Measurements from ENCODE around the gene ABHD17C. TPM values are rescaled to one million over a fixed set of nuclear protein-coding genes. Genes with fewer than 3 reads are reported as not detected.

The ABHD17C gene
- total RNA-seq, 4 donors from 2014 or later: 1.1 to 4.3 (median 2.1) TPM

- no peak for DNase-seq (ENCODE audit: low spot score)
- ATAC-seq (ENCODE audit: low FRiP score): no peak
- no peak for TF ChIP-seq CTCF (IDR thresholded peaks at IDR 0.05)
Measured at GRCh38 chr15:80709542-80709941, 14.4 kb downstream of the ABHD17C start.

GRCh38 chr15:80710635-80711554 is 15.8 kb downstream of the ABHD17C start:
- ATAC-seq (ENCODE audit: low FRiP score) (no peak), DNase-seq (ENCODE audit: low spot score) (no peak)
- no peak for TF ChIP-seq CTCF (IDR thresholded peaks at IDR 0.05)

- no peak for TF ChIP-seq CTCF (IDR thresholded peaks at IDR 0.05)
- no peak for ATAC-seq (ENCODE audit: low FRiP score)
- DNase-seq (ENCODE audit: low spot score): no peak
Measured at GRCh38 chr15:80711886-80712285, 16.8 kb downstream of the ABHD17C start.

- no peak for TF ChIP-seq CTCF (IDR thresholded peaks at IDR 0.05)
- no peak for ATAC-seq (ENCODE audit: low FRiP score)
- no peak for DNase-seq (ENCODE audit: low spot score)
Measured at GRCh38 chr15:80712956-80713355, 17.8 kb downstream of the ABHD17C start.

- TF ChIP-seq CTCF (IDR thresholded peaks at IDR 0.05): no peak
- DNase-seq (ENCODE audit: low spot score) (no peak), ATAC-seq (ENCODE audit: low FRiP score) (no peak)
Measured at GRCh38 chr15:80721476-80721875, 26.4 kb downstream of the ABHD17C start.

- DNase-seq (ENCODE audit: low spot score) (no peak), ATAC-seq (ENCODE audit: low FRiP score) (no peak)
- TF ChIP-seq CTCF (IDR thresholded peaks at IDR 0.05): no peak
Measured at GRCh38 chr15:80722811-80723210, 27.7 kb downstream of the ABHD17C start.

GRCh38 chr15:80727196-80727595 is 32.1 kb downstream of the ABHD17C start:
- no peak for TF ChIP-seq CTCF (IDR thresholded peaks at IDR 0.05)
- no peak for ATAC-seq (ENCODE audit: low FRiP score)
- no peak for DNase-seq (ENCODE audit: low spot score)
